Hippocampal formation (tissue), 2 donors: ENCODE data around the gene FNDC3B.

Source experiments
- DNase-seq, 2 donors: peaks; one replicate each; lab custom pipeline; 2025; lab: John Stamatoyannopoulos, UW

The FNDC3B gene

DNA sequence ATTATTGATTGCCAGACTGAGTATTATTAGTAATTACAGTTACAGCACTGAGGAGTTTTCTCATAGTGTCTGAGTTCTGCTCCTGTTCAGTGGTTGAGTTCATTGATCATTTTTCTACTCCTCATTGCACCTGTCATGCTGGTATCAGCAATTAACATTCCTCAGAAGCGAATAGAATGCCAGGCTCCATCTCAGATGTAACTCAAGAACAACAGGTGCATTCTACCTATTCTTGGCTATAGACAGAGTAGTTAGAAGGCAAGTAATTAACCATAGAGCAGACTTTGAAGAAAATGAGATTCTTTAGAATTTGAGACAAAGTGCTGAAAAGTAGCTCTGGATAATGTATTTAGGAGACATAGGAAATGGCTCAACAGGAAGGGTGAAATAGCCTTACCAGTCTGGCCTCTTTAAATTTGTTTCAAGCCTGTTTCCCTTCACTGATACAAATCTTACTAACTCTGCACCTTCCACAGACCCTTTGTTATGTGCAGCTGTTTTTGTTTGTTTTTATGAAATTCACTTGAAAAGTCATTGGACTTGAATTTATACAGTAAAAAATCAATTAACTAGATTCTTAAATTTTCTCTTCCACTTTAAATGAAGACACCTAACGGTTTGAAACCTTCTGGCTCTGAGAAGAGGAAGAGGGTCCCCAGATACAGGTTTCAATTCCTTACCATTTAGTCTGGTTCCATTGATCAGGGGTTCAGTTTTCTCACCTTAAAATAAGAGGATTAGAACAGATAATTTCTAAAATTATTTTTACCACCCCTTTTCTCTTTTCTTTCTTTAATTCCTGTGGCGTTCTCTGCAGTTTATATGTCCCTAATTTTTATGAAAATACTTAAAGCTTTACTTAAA, 109.6 kb downstream of the FNDC3B start:
- DNase-seq, result no peak

DNA sequence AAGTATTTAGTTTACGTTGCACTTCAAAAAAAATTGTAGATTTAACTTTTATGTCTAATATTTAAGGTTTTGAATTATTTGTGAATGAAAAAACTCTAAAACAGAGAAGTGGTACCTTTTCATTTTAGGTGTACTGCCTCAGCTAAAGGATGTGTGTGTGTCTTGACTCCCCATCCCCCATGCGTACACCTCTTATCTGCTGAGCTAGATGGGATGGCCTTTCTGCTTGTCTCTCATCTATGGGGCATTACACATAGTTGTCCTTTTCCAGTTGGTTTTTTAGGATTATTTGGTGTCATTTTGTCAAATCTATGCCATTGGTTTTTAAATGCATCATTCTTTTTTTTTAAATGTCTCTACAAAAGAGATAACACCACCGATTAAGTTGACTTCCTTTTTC, 110.9 kb downstream of the FNDC3B start:
- no peak for DNase-seq

DNA sequence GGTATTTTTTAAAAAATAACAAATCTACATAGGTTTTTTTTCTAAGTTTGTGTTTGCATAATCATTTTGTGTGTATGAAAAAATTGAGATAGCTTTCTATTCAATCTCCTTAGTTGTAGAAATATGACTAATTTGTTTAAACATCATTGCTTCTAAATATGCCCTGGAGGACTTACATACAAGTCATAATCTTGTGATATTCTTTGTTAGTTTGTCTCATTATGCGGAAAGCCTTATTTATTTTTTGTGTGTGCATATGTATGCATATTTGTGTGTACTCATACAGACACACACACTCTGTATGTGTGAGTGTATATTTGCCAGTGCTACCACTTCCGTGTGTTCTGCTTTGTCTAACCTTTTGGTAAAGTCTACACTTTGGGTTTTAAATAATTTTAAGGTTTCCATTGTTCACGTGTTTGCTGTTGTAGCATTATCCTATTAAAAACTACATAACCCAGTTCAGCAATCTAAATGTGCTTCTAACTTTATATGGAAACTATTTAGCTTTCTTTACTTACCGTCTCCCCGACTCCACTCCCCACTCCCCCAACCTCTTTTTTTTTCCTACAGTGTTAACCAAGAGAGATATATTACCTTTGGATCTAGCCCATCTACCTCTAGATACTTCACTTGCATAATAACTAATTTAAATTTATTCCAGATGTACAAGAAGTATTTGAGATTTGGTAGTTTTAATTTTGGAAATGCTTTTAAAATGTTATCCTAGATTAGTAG, 111.7 kb downstream of the FNDC3B start:
- no peak for DNase-seq

DNA sequence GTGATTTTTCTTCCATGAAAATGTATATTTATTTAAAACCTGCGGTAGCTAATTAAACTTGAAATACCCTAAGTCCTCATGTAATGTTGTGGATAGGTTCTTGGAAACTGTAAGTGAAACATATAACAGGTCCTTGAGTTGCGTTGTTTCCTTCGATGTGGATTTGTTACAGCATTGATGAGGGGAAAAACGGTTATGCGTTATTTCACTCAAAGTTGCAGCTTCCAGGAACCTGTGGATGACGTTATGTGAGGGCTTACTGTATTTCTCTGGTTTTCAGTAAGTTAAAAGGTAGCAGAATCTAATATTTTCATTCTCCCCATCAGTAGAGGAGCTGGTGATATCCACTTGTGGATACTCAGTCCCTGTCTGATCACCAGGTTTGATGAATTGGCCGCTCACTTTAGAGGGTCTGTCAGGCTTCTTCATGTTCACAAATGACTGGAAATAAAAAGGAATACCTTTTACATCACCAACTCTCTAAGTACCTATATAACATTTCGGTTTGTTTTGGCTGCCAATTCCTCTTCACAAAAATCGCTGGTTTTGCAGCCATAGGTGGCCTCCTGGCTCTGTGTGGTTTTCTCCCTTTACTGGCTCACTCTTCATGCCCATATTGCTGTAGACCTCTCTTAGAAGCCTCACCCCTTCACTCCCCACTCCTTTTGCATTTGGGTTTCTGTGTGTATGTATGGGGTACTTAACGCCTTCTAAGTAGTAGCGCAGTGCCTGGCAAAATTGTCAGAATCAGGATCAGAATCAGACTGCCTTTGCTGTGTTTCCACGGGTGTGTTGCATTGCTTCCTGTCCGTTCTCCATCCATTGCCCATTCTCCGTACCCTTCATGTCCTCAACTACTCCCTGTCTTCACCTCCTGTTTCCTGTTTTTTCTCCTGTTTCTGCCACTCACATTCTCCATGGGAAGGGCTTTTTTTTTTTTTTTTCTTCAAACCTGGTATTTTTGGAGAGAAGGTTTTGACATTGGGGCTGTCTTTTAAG, 112.6 kb downstream of the FNDC3B start:
- no peak for DNase-seq

DNA sequence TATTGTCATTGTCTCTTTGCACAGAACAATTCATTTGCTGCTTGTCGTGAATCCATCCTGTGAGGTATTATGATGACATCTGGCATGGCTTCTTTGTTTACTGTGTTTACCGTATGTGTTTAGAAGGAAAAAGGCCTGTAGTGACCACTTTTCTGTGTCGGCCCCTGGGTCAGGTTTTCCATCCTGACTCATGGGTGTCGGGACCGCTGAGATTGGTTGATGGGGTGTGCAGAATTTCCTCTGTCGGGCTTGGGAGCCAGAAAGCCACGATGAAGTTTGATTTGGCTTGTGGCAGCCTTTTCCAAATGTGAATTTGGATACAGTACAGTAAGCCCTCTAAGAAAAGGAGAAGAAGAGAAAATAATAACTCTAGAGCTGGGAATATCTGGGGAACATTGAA, 113.5 kb downstream of the FNDC3B start:
- DNase-seq, result no peak

DNA sequence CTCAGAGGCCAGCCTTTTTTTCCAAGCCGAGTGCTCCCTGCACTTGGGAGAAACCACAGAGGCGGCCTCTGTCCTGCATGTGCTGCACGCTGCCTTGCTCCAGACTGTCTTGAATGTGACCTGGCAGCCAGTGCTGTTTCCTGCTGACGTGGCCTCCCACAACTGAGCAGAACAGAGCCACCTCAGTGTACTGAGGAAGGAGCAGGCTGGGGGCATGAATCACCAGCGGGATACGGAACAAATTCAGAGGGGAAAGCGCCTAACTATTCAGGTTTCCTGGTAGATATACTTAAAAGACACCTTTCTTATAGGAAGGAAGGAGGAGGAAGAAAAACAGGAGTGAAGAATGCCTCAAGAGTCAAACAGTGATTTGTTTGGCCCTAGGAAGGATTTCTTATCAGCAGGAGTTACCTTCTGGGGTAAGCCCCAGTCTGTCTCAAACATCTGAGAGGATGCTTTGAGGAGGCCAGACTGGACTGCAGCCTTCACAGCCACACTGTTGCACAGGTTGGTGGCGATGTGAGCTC, 114.0 kb downstream of the FNDC3B start:
- DNase-seq, result peak; percentile 47 to 62

DNA sequence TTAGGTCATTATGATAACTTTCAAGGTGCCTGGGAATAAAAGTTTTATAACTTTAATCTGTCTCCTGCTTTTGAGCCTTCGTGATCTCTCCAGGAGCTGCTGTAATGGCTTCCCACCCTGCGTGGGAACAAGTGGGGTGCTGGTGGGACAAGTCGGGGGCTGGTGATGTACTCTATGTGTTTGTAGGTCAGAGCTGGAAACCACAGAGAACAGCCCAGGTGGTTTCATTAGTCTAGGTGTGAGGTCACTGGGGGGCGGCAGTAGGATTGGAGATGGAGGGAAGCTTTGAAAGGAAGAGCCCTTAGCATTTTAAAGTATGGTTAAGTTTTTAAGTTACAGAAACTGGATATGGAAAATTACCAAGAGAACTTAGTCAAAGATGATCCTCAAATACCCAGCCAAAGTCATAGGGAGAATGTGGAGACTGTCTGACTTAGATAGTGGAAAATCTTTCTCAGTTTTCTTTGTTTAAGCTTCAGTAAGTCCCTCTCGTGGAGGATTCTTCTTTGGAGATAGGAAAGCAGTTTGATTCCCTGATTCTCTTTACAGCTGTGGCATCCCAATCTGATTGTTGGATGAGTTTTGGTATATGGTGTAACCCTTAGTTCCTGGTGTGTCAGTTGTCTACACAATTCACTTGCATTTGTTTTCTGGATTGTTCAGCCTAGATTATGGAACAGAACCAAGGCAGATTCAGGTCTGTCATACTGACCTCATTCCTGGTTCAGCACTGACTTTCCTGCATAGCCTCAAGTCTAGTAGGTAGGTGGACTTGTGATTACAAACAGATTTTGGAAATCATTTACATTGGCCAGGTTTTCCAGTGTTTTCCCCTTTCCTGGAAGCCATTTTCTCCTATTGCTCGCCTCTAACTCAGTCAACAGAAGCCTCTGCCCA, 115.6 kb downstream of the FNDC3B start:
- no peak for DNase-seq

DNA sequence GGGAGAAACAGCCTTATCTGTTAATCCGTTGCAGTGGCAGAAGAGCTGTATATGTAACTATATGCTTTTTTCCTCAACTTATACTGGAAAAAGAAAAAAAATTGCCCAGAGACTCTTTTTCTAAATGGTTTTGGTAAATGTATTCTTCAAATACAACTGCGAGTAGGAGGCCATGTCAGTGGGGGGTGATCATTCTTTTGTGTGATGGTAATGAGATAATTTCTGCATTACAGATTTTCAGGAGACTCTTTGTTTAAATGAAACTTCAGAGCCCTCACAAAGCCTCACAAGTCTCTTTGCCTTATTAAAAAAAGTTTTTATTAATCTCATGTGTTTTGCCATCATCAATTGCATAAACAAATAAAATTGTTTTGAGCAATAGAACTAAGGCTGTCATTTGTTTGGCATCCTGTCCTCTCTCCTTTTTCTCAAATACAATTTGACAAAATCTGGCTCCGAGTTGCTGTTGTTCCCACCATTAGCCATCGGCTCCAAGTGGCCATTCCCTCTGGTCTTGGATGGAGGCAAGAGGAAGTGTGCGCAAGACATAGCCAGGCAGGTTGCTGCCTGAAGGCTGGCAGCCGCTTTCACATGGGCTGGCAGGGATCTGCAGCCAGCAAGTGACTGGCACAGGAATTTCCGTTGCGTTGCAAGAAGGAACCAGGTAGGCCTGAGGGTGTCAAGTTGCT, 116.7 kb downstream of the FNDC3B start:
- no peak for DNase-seq

DNA sequence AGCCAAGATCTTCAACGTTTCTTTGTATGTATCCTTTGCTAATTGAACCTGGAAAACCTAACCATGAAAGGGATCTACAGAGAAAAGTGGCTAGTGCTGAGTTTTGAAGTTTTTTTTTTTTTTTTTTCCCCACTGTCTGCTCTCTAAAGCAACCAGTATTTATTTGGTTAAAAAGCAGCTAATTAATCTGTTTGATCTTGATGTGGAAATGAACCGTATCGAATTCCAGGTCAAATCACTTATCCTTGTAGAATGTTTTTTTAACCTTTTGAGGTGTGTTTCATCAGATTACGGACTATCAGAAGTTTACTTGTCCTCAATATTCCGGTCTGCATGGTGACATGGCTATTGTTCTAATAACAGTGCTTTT, 117.2 kb downstream of the FNDC3B start:
- no peak for DNase-seq

DNA sequence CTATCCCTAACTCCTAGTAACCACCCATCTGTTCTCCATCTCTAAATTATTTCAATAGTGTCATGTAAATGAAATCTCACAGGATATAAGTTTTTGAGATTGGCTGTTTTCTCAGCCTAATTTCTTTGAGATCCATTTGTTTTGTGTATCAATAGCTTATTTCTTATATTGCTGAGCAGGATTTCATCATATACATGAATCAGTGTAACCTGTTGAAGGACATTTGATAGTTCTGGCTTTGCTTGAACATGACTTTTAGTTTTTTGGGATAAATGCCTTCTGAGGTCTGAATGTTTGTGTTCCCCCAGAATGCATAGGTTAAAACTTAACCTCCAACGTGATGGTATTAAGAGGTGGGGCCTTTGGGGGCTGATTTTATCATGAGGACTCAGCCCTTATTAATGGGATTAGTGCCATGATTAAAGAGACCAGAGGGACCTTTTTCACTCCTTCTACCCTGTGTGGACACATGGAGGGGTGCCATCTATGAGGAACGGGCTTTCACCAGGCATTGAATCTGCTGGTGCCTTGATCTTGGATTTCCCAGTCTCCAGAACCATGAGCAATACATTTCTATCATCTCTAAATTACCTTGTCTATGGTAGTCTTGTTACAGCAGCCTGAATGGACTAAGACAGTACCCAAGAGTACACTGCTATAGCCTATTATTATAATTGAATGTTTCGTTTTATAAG, 118.3 kb downstream of the FNDC3B start:
- DNase-seq, result no peak

DNA sequence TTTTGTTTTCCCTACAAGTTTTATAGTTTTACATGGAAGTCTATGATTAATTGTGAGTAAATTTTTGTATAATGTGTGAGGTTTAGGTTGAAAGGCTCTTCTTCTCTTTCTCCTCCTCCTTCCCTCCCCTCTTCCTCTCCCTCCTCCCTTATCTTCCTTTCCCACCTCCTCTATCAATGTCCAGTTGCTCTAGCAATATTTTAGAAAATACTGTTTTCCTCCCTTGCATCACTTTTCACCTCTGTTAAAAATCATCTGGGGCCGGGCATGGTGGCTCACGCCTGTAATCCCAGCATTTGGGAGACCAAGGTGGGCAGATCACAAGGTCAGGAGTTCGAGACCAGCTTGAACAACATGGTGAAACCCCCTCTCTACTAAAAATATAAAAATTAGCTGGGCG, 119.4 kb downstream of the FNDC3B start:
- no peak for DNase-seq

DNA sequence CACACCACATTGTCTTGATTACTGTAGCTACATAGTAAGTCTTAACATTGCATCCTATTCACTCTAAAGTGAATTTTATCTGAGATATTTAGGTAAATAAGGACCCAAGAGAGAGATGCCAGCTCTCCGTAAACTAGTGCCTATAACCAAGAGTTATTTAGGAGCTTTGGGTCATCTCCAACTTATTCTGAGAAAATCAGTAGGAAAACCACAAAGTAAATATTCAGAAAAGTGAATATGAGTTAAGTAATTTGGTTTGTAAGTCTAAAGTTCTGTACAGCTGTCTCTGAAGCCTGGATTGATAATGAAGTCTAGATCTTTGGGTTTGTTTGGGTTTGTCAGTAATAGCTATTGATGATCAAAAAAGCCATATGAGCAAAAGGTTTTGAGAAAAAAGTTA, 120.0 kb downstream of the FNDC3B start:
- DNase-seq, result no peak

DNA sequence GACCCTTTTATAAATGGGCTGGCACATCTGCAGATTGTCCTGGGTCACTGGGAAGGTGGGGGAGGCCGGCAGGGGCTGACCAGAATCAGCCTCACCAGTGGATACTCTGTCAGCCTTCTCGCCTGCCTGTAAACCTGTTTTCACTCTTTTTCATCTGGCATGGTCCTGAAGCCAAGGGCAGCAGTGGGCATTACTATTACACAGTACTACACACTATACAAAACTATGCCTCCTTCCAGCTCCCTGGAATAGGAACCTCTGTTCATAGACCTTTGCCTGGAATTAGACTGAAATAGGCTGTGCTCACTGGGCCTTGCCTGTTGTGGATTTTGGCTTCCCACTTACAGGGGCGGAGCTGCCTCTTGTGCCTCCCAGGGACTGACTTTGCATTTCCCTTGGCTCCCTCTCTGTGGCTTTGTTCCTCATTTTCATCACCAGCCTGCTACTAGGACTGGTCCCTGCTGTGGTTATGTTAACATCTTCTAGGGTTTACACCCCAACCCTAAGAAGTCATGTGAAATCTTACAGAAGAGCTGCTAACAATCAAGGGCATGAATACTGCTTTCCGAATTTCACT, 120.7 kb downstream of the FNDC3B start:
- DNase-seq, result no peak

DNA sequence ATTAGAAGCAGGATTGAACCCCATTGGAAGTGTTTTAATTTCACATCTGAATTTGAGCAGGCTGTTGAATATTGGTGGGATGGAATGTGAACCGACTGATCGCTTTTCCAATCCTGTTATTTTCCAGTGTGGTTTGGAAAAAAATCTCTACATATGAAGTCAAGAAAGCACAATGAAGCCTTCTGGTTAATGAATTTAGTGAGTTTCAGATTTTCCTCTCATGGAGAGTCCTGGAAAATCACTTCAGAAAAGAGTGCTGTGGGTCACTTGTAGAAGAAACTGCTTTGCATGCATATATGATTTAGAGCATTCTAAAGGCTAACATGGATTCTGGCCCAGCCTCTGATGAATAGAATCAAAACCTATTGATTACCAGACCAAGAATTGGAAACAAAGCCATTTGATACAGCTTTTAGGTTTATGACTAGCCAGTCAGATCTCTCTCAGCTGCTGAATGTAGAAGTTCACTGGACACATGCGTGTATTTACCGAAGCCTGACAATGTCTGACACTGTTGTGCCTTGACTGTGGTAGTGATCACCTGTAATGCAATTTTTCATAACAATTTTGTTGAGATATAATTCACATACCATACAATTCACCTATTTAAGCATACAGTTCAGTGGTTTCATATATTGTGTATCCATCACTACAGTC, 121.9 kb downstream of the FNDC3B start:
- DNase-seq, result no peak

DNA sequence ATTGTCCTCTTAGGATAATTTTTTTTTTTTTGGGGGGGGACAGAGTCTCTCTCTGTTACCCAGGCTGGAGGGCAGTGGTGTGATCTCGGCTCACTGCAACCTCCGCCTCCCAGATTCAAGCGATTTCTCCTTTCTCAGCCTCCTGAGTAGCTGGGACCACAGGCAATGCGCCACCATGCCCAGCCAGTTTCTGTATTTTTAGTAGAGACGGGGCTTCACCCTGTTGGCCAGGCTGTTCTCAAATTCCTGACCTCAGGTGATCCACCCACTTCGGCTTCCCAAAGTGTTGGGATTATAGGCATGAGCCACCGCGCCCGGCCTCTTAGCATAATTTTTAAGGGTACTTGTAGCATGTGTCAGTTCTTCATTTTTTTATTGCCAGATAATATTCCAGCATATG, 122.6 kb downstream of the FNDC3B start:
- DNase-seq, result no peak

DNA sequence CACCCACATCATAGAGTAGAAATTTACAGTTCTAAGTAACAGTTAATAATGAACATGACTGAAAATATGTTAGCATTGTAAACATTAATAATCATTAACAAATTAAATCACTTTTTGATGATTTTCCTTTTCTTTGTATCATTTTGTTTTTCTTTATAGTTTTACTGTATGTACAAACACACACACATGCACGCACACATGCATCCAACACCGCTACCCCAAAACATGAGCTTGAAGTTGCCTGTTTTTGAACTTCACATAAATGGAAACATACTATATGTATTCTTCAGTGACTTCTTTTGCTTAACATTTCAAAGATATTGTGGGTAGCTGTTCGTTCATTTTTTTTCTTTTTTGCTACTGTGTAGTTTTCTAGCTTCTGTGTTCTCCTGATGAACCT, 123.9 kb downstream of the FNDC3B start:
- no peak for DNase-seq

DNA sequence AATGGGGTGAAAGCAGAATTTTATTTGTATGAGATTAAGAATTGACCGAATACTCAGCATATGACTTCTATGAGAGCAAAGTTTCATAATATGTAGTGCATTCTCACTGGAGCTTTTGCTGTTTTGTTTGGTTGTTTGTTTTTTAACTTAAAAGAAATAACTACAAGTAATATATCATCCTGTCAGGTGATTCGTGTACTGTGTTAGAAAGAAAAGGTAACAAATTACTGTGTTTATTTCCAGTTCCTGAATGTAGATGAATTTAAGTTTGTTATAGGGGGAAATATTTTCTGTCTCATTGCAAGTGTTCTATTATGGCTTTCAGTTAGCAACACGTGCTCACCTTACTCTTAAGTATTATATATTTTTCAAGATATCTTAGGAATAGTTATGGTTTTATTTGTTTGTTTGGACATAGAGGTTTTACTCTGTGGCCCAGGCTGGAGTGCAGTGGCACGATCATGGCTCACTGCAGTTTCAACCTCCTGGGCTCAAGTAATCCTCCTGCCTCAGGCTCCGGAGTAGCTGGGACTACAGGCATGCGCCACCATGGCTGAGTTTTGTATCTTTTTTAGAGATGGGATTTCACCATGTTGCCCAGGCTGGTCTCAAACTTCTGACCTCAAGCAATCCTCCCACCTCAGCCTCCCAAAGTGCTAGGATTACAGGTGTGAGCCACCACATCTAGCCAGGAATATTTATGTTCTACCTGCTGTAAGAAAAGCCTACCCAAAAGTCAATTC, 125.4 kb downstream of the FNDC3B start:
- DNase-seq, result no peak

DNA sequence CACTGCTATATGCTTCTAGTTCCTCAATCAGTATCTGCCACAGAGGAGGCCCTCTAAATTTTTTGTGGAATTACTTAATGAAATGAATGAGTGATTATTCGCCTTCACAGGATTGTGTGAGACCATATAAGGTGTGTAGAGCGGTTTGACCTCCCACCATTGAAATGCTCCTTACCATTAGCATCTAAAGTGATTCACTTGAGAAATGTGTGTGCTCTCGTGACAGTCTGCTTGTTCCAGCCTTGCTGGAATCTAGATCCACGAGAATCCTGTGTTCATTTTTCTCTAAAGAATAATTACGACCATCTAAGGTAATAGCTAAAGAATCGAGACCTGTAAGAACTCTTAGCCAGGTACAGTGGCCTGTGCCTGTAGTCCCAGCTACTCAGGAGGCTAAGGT, 126.9 kb downstream of the FNDC3B start:
- DNase-seq, result no peak
